SKM-1 treated with dmso at 0.1 percent for 144 hours (cell line): Measurements from ENCODE around the gene CRYBA4.
A peak's percentile ranks its signal among the peaks of the same experiment; 100 is the strongest.
"Not testable (repeated sequence)": the region's sequence is repeated elsewhere in the genome, so short reads cannot be mapped to it uniquely, and the experiment has no call there.

Experiments used
- DNase-seq: peaks from one replicate; lab custom pipeline; 2025; ENCODE audit not compliant: unreplicated experiment; lab: John Stamatoyannopoulos, UW

CRYBA4 gene

GRCh38 chr22:26593763-26594162 lies 28.0 kb upstream of the CRYBA4 start:
- no peak for DNase-seq

DNA sequence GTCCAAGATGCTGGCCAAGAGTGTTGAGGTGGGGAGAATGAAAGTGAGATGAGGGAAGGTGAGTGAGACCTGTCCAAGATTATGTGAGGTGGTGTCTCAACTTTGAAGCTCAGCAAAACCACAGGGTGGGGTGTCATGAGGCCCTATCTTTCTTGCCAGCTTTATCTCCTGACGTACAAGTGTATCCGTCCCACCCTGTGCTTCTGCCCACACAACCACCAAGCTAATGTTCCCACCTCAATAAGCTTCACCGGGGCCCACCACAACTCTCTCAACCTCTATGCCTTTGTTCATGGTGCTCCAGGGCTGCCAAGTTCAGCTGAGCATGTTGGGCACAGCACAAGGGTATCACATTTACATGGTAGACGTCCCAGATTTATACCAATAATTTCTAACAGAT lies 24.7 kb upstream of the CRYBA4 start:
- no peak for DNase-seq

DNA sequence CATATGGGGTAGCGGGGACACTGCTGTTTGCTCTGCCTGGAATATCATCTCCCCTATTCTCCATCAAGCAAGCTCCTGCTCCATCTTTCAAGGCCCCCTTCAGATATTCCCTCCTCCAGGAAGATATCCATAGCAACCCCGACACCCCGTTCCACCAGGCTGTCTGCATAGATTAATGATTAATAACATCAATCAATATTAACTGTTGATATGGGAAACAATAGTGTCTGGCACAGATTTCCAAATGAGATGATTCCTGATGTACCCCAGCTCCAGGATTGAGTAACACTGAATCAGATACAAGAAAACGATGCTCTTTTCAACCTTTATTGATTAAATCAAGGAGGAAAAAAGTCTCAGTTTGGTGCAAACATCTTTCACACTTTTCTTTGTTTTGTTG lies 24.3 kb upstream of the CRYBA4 start:
- no peak for DNase-seq

DNA sequence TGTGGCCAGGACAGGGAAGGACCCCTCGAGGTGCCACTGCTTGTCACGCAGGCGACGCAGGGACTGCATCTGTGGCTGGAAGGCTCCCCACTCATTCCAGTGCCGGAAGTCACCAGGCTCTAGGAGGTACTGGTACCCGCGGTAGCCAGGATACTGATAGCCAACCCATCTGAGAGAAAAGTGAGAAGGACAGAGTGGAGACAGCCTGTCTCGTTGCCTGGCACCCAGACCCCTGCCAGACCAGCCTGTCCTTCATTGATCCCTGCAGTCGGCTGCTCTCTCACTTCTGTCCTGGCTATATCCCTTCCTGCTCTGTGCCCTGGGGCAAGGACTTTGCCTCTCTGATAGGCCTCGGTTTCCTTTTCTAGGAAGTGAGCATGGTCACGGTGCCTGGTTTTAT lies 22.3 kb upstream of the CRYBA4 start:
- DNase-seq, result no peak

DNA sequence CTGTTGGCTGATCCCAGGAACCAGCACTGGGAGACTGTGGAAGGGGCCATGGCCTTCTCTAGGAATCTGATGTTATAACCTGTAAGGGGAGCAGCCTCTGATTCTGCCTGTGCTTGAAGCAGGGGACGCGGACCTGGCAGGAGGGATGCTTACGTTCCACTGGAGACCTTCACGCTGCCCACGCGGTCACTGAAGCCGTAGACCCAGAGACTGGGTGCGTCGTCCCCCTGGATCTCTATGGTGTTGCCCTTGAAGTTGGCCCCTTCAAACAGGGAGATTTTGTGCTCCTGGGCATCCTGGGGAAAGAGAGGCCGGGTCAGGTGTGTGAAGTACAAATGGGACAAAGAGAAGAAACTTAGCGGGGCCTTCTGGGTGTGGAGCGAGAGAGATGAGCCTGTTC lies 20.0 kb upstream of the CRYBA4 start:
- DNase-seq, result no peak

- DNase-seq, result no peak
These were observed 19.6 kb upstream of the CRYBA4 start for GRCh38 chr22:26602127-26602526.

DNA sequence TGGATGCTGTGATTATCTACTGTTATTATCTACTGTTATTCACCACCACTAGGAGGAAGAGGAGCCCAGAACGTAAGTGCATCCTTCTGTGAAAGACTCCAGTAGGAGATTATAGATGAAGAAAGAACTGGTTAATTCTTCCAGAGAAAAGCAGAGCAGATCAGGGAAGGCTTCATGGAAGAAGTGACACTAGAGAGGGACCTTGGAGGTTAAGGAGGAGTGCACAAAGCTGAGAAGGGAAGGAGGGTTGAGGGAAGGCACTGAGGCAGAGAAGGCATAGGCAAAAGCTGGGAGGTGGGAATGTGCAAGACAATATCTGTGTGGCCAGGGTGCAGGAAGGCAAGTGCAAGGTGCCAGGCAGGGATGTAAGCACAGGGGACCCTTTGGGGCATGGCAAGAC lies 17.4 kb upstream of the CRYBA4 start:
- no peak for DNase-seq

DNA sequence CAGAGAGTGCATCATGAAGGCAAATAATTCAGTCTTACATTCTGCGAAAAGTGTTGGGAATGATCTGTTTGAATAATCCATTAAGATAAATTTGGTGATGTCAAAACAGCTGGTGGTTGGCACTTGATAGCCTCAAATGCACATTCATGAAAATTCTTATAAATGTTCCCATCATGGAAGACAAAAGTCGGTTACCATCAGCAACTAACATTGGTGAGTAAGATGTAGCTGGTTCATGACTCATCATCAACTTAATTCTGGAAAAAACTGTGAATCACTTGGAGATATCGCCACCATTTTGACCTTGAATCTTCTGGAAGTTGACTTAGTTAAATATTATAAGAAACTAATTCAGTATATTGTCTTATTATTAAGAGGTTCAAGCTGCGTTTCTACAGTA lies 15.2 kb upstream of the CRYBA4 start:
- DNase-seq, result no peak

DNA sequence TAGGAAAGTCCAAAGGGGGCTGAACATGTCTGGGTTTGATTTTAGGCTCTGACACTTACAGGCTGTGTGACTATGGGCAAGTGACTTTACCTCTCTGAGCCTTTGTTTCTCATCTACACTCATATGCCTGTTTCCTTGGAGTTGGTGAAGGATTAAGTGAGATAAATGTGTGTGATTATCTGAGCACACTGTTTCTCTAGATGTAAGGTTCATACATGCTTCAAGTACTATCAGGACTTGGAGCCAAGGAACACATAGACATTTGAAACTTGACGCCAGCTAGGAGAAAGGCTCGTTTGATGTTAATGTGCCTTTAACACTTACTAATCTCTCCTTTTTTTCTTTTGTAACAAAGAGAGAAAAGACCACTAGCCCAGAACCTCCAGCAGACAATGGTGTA lies 13.6 kb upstream of the CRYBA4 start:
- no peak for DNase-seq

DNA sequence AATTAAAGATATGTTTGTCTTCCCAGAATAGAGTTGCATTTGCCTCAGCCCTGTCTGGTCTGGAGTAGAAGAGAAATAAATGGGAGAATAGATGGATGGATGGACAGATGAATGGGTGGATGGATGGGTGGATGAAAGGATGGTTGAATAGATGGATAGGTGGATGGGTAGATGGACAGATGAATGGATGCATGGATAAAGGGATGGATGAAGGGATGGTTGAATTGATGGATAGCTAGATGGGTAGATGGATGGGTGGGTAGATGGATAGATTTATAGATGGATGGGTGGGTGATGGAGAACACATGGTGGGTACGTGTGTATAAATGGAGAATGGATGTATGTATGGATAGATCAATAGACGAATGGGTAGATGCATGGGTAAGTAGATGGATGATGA lies 12.5 kb upstream of the CRYBA4 start:
- no peak for DNase-seq

- DNase-seq, result no peak
These were observed 11.4 kb upstream of the CRYBA4 start for GRCh38 chr22:26610072-26610958.

DNA sequence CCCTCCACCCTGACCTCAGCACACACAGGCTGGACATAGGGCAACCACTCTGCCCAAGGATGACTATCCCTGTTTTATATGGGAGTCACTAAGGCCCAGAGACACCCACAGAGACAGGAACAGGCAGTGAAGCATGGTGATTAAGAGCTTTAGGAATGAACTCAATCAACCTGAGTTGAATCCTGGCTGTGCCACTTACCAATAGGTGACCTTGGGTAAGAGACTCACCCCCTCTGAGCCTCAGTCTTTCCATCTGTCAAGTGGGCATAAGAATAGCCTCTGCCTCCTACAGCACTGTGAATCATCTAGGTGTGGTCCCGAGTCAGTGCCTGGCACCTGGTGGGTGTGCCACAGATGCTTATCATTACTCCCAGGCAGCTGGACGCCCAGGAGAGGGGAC lies 10.8 kb upstream of the CRYBA4 start:
- DNase-seq, result no peak

DNA sequence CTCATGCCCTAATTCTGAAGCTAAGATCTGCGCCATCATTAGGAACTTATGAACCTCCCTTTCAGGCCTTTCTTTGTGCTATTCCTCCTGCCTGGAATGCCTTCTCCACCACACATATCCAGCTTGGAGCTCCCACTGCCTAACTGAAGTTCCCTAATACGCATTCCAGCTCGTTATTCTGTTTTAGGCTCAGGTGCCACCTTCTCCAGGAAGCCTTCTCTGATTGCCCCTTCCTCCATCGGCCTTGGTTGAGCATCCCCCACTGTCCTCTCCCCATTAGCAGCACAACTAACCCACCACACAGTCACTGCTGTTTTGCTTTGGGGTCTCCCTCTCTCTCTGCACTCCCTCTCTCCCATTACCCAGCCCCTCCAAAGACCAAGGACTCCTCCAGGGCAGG lies 9.1 kb upstream of the CRYBA4 start:
- no peak for DNase-seq

DNA sequence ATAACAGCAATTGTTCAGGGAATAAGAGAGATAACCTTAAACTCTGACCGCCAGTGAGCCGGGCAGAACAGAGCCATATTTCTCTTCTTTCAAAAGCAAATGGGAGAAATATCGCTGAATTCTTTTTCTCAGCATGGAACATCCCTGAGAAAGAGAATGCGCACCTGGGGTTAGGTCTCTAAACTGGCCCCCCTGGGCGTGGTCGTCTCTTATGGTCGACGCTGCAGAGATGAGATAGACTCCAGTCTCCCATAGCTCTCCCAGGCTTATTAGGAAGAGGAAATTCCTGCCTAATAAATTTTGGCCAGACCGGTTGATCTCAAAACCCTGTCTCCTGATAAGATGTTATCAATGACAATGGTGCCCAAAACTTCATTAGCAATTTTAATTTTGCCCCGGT lies 8.0 kb upstream of the CRYBA4 start:
- DNase-seq, result not testable (repeated sequence)

GRCh38 chr22:26614322-26614721 lies 7.4 kb upstream of the CRYBA4 start:
- no peak for DNase-seq

- no peak for DNase-seq
These were observed 6.6 kb upstream of the CRYBA4 start for GRCh38 chr22:26615149-26615548.

DNA sequence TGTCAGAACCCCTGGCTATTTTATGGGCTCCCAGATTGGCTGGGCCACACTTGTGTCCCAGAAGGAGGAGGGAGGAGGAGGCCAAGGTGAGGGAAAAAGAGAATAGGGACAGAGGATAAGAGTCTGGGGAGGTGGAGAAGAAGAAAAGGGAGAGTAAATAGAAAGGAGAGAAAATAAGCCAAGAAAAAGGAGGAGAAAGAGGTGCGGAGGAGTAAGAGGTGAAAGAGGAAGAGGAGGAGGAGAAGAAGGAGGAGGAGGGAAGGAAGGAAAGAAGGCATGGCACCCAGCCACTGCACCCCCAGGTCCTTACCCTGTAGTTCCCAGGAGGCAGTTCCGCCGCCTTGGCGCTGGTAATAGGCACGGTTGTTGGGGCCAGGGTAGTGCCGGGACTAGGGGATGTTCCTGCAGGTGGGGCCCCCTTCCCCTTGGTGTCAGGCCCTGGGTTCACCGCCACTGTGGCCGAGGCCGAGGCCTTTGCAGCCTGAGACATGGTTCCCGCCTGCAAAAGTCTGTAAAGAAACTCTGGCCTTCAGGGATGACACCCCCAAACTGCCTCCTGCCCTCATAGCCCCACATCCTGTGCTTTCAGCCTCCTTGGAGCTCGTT lies 5.8 kb upstream of the CRYBA4 start:
- DNase-seq, result no peak

DNA sequence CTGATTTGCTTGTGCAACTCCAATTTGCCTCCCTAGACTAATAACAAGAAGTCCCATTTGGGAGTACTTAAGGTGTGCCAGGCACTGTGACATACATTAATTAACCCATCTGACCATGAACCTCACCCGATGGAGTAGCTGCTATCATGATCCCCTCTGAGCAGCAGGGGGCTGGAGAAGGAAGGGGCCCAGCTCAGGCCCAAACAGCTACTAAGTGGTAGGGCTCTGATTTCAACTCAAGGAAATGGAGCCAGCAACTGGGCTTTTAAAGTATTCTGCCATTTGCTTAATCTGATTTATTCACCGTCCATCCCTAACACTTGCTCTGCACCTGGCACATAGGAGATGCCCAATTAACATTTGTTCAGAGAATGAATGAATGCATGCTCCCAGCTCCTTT lies 5.1 kb upstream of the CRYBA4 start:
- DNase-seq, result no peak

GRCh38 chr22:26617271-26618199 lies 4.2 kb upstream of the CRYBA4 start, which contains the start of gene CRYBB1:
Gene CRYBB1 (minus strand): TSS chr22:26618027. CDS start chr22:26616319, 1,708 bp downstream.
- peak; percentile 54 for DNase-seq

GRCh38 chr22:26618455-26618854 lies 3.3 kb upstream of the CRYBA4 start:
- DNase-seq, result no peak

GRCh38 chr22:26619510-26619909 lies 2.3 kb upstream of the CRYBA4 start:
- no peak for DNase-seq

GRCh38 chr22:26620197-26620596 lies 1.6 kb upstream of the CRYBA4 start:
- DNase-seq, result no peak
